Peyer's patch (tissue), 4 donors: ENCODE measurements around the gene DNAJB1.

ENCODE experiments used
- POLR2A ChIP-seq, 2 donors: fragments of 450-650 bp; IDR thresholded peaks; one replicate each; pipeline ENCODE4 v1.5.1; 2017; ENCODE audit warnings: antibody characterized with exemption in 2 of 2, mild to moderate bottlenecking in 2 of 2, moderate library complexity in 2 of 2
- TF ChIP-seq, protein P1 (sequence below), 6 experiments: fragments of 450-650 bp in 4 of 6; fragments of 200-600 bp in 2 of 6; sonication (generic) in 1 of 6; IDR thresholded peaks; one replicate each; pipeline ENCODE4 v1.5.1; 2017 to 2019; ENCODE audit warnings: antibody characterized with exemption in 6 of 6, mild to moderate bottlenecking in 3 of 6, moderate library complexity in 1 of 6

DNA sequence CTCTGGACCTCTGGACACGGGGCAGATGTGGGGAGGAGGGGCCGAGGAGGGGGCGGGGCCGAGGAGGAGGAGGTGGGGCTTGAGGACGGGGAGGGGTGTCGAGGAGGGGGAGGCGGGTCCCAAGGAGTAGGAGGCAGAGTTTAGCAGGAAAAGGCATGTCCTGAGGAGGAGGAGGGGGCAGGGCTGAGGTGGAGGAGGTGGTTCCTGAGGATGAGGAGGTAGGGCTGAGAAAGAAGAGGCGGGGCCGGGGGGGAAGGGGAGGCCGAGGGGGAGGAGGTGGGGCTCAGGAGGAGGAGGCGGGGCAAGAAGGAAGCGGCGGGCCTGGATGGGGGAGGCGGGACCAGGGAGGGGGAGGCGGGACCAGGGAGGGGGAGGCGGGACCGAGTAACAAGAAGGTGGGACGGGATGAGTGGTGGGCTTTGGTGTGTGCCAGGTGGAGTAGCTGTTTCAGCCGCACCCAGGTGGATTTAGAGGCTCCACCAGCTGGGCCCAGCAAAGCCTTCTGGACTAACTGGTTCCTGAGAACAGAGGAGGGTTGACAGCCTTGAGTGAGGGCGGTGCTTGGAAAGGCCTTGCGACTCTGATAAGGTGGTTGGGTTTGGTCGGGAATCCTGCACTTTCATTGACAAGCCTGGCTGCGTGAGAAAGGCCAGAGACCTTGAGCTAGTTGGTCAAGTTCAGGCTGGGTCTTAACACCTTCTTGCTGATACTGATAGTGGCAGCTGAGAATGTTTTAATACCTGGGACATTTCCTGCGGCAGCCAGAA, 18.9 kb upstream of the DNAJB1 start:
- TF ChIP-seq, protein P1, sequence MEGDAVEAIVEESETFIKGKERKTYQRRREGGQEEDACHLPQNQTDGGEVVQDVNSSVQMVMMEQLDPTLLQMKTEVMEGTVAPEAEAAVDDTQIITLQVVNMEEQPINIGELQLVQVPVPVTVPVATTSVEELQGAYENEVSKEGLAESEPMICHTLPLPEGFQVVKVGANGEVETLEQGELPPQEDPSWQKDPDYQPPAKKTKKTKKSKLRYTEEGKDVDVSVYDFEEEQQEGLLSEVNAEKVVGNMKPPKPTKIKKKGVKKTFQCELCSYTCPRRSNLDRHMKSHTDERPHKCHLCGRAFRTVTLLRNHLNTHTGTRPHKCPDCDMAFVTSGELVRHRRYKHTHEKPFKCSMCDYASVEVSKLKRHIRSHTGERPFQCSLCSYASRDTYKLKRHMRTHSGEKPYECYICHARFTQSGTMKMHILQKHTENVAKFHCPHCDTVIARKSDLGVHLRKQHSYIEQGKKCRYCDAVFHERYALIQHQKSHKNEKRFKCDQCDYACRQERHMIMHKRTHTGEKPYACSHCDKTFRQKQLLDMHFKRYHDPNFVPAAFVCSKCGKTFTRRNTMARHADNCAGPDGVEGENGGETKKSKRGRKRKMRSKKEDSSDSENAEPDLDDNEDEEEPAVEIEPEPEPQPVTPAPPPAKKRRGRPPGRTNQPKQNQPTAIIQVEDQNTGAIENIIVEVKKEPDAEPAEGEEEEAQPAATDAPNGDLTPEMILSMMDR (IDR thresholded peaks at IDR 0.05) = no peak
- TF ChIP-seq POLR2A (IDR thresholded peaks at IDR 0.05) = peak; percentile 15 to 56
